OCI-LY1 (cell line): ENCODE results near the gene ADAM19.

Experiments used
- H2AFZ ChIP-seq: fragments of 200-600 bp; sonication (generic), shearing (Covaris generic); 2 replicates; pipeline ENCODE4 v1.6.0; 2014; ENCODE audit warnings: antibody characterized with exemption, mild to moderate bottlenecking, low read length
- H3F3A ChIP-seq: fragments of 200-600 bp; sonication (generic), shearing (Covaris generic); 2 replicates; pipeline ENCODE4 v1.6.0; 2014; ENCODE audit warnings: mild to moderate bottlenecking, antibody characterized with exemption, low read length, moderate library complexity; ENCODE audit not compliant: insufficient read depth
- H3K27ac ChIP-seq: fragments of 200-600 bp; sonication (generic); 2 replicates; pipeline ENCODE4 v1.5.1; 2014; ENCODE audit warnings: low read length, mixed run types, mild to moderate bottlenecking, low read depth; ENCODE audit not compliant: poor library complexity, severe bottlenecking
- H3K27me3 ChIP-seq: fragments of 200-600 bp; sonication (generic); 2 replicates; pipeline ENCODE4 v1.6.0; 2014; ENCODE audit warnings: antibody characterized with exemption, mild to moderate bottlenecking, low read length, moderate library complexity; ENCODE audit not compliant: insufficient read depth
- H3K36me3 ChIP-seq: fragments of 200-600 bp; sonication (generic); 2 replicates; pipeline ENCODE4 v1.6.1; 2014; ENCODE audit warnings: mild to moderate bottlenecking, antibody characterized with exemption, low read length, moderate library complexity, mixed read lengths; ENCODE audit not compliant: insufficient read depth
- H3K4me1 ChIP-seq: fragments of 200-600 bp; sonication (generic); 2 replicates; pipeline ENCODE4 v1.5.1; 2014; ENCODE audit warnings: mild to moderate bottlenecking, low read length, moderate library complexity; ENCODE audit not compliant: insufficient read depth, severe bottlenecking
- H3K4me2 ChIP-seq: fragments of 200-600 bp; sonication (generic), shearing (Covaris generic); 2 replicates; pipeline ENCODE4 v1.6.1; 2014; ENCODE audit warnings: low read length
- H3K4me3 ChIP-seq: fragments of 200-600 bp; sonication (generic); 2 replicates; pipeline ENCODE4 v1.5.1; 2014; ENCODE audit warnings: low read length, low read depth, mild to moderate bottlenecking, mixed read lengths; ENCODE audit not compliant: poor library complexity, severe bottlenecking
- H3K79me2 ChIP-seq: fragments of 200-600 bp; shearing (Covaris generic); 2 replicates; pipeline ENCODE4 v1.6.1; 2016; ENCODE audit warnings: mixed run types, low read length, mixed read lengths; ENCODE audit not compliant: insufficient read depth
- H3K9ac ChIP-seq: fragments of 200-600 bp; sonication (generic), shearing (Covaris generic); 2 replicates; pipeline ENCODE4 v1.6.1; 2014; ENCODE audit warnings: mild to moderate bottlenecking, low read length, mixed read lengths
- H3K9me2 ChIP-seq: fragments of 200-600 bp; sonication (generic), shearing (Covaris generic); 2 replicates; pipeline ENCODE4 v1.6.1; 2014; ENCODE audit warnings: low read depth, mild to moderate bottlenecking, low read length, mixed read lengths
- H3K9me3 ChIP-seq: fragments of 200-600 bp; shearing (Covaris generic); 2 replicates; pipeline ENCODE4 v1.6.1; 2014; ENCODE audit warnings: low read length, mixed read lengths
- H4K20me1 ChIP-seq: fragments of 200-600 bp; sonication (generic), shearing (Covaris generic); 2 replicates; pipeline ENCODE4 v1.6.0; 2016; ENCODE audit warnings: mild to moderate bottlenecking, low read length; ENCODE audit not compliant: insufficient read depth
- EZH2 ChIP-seq: fragments of 200-600 bp; sonication (generic), shearing (Covaris generic); IDR thresholded peaks from 2 replicates; pipeline ENCODE4 v1.8.0; 2017; ENCODE audit warnings: borderline replicate concordance, mixed run types, mild to moderate bottlenecking, antibody characterized with exemption, low read length, moderate library complexity, mixed read lengths
- TF ChIP-seq, protein P1 (sequence below): fragments of 200-600 bp; sonication (generic), shearing (Covaris generic); IDR thresholded peaks from 2 replicates; pipeline ENCODE4 v1.5.1; 2017; ENCODE audit warnings: mild to moderate bottlenecking, antibody characterized with exemption, low read length, moderate library complexity, mixed read lengths

ADAM19 gene

DNA sequence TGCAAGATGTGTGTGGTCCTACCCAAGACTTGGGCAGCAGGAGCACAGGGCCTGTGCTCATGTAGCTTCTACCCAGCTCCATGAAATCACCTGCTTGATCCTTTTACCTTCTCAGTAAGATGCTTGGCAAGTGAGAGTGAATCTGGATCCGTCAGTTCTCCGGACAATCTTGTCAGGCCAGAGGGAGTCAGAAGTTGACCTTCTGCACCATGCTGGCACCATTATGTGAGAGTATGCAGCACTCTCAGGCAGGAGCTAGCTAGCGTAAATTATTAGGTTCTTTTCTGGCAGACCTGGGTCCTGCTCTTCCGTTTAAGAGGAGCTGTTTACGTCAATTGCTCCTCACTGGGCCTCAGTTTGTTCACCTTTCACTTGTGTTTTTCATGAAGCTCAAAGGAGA lies 37.0 kb upstream of the ADAM19 start:
- H3K4me2 ChIP-seq = no peak overlapping the region
- TF ChIP-seq, protein P1, sequence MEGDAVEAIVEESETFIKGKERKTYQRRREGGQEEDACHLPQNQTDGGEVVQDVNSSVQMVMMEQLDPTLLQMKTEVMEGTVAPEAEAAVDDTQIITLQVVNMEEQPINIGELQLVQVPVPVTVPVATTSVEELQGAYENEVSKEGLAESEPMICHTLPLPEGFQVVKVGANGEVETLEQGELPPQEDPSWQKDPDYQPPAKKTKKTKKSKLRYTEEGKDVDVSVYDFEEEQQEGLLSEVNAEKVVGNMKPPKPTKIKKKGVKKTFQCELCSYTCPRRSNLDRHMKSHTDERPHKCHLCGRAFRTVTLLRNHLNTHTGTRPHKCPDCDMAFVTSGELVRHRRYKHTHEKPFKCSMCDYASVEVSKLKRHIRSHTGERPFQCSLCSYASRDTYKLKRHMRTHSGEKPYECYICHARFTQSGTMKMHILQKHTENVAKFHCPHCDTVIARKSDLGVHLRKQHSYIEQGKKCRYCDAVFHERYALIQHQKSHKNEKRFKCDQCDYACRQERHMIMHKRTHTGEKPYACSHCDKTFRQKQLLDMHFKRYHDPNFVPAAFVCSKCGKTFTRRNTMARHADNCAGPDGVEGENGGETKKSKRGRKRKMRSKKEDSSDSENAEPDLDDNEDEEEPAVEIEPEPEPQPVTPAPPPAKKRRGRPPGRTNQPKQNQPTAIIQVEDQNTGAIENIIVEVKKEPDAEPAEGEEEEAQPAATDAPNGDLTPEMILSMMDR = no peak
- no peak for TF ChIP-seq EZH2
- no peak overlapping the region for H3K27ac ChIP-seq
- no peak overlapping the region for H3K4me3 ChIP-seq
- H3K9me2 ChIP-seq = no peaks in the 10 kb centered on the region
- H3K36me3 ChIP-seq = no peaks in the 10 kb centered on the region
- peaks cover 4% of the 10 kb centered on the region; the same call in 1 of the 2 replicates for H3K9me3 ChIP-seq
- H3K79me2 ChIP-seq = no peaks in the 10 kb centered on the region
- H3F3A ChIP-seq = no peaks in the 10 kb centered on the region
- no peaks in the 10 kb centered on the region for H3K4me1 ChIP-seq
- no peak overlapping the region for H3K9ac ChIP-seq
- no peaks in the 10 kb centered on the region for H3K27me3 ChIP-seq
- no peaks in the 10 kb centered on the region for H4K20me1 ChIP-seq
- H2AFZ ChIP-seq = no peak overlapping the region

- no peaks in the 10 kb centered on the region for H3K79me2 ChIP-seq
- no peaks in the 10 kb centered on the region for H4K20me1 ChIP-seq
- H3K4me2 ChIP-seq = no peak overlapping the region
- H3K4me1 ChIP-seq = no peaks in the 10 kb centered on the region
- H3F3A ChIP-seq = no peaks in the 10 kb centered on the region
- no peaks in the 10 kb centered on the region for H3K9me2 ChIP-seq
- no peak overlapping the region for H3K4me3 ChIP-seq
- no peak overlapping the region for H3K27ac ChIP-seq
- H3K9me3 ChIP-seq = peaks cover 4% of the 10 kb centered on the region; the same call in 1 of the 2 replicates
- H3K27me3 ChIP-seq = no peaks in the 10 kb centered on the region
- no peak overlapping the region for H3K9ac ChIP-seq
- H3K36me3 ChIP-seq = no peaks in the 10 kb centered on the region
- no peak for TF ChIP-seq EZH2
- TF ChIP-seq, protein P1 = no peak
- H2AFZ ChIP-seq = no peak overlapping the region
Observed at GRCh38 chr5:157611571-157612476, 36.2 kb upstream of the ADAM19 start.

GRCh38 chr5:157610990-157611389 lies 35.4 kb upstream of the ADAM19 start:
- H3F3A ChIP-seq = no peaks in the 10 kb centered on the region
- no peaks in the 10 kb centered on the region for H3K9me2 ChIP-seq
- no peaks in the 10 kb centered on the region for H3K36me3 ChIP-seq
- H3K4me2 ChIP-seq = no peak overlapping the region
- H3K9me3 ChIP-seq = peaks cover 4% of the 10 kb centered on the region; the same call in 1 of the 2 replicates
- no peak overlapping the region for H3K9ac ChIP-seq
- H3K79me2 ChIP-seq = no peaks in the 10 kb centered on the region
- TF ChIP-seq EZH2 = no peak
- TF ChIP-seq, protein P1 = no peak
- H3K27ac ChIP-seq = no peak overlapping the region
- H3K4me3 ChIP-seq = no peak overlapping the region
- H3K4me1 ChIP-seq = no peaks in the 10 kb centered on the region
- H3K27me3 ChIP-seq = no peaks in the 10 kb centered on the region
- H2AFZ ChIP-seq = no peak overlapping the region
- no peaks in the 10 kb centered on the region for H4K20me1 ChIP-seq
